GM12874 (cell line): ENCODE measurements around the gene PEF1.

ENCODE experiments used
- TF ChIP-seq, protein P1 (sequence below): IDR thresholded peaks from 2 replicates; pipeline ENCODE4 v1.5.1; 2011; ENCODE audit warnings: low read depth, mild to moderate bottlenecking, control low read depth, low read length, moderate library complexity; ENCODE audit not compliant: insufficient read depth

PEF1 gene

DNA sequence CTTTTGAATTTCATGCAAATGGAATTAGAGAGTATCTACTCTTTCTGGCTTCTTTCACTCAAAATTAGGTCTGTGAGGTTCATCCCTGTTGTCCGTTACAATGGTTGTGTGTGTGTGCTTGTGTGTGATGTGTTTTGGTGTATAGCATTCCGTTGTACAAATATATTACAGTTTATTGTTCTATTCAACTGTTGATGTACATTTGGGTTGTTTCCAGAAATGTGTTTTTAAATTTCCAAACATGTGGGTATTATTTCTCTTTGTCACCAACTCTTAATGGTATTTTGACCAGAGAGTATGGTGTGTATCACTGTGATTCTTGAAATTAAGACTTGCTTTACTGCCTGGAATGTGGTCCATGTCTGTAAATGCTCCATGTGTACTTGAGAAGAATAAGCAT is 44.0 kb downstream of the PEF1 start:
- TF ChIP-seq, protein P1, sequence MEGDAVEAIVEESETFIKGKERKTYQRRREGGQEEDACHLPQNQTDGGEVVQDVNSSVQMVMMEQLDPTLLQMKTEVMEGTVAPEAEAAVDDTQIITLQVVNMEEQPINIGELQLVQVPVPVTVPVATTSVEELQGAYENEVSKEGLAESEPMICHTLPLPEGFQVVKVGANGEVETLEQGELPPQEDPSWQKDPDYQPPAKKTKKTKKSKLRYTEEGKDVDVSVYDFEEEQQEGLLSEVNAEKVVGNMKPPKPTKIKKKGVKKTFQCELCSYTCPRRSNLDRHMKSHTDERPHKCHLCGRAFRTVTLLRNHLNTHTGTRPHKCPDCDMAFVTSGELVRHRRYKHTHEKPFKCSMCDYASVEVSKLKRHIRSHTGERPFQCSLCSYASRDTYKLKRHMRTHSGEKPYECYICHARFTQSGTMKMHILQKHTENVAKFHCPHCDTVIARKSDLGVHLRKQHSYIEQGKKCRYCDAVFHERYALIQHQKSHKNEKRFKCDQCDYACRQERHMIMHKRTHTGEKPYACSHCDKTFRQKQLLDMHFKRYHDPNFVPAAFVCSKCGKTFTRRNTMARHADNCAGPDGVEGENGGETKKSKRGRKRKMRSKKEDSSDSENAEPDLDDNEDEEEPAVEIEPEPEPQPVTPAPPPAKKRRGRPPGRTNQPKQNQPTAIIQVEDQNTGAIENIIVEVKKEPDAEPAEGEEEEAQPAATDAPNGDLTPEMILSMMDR = no peak

DNA sequence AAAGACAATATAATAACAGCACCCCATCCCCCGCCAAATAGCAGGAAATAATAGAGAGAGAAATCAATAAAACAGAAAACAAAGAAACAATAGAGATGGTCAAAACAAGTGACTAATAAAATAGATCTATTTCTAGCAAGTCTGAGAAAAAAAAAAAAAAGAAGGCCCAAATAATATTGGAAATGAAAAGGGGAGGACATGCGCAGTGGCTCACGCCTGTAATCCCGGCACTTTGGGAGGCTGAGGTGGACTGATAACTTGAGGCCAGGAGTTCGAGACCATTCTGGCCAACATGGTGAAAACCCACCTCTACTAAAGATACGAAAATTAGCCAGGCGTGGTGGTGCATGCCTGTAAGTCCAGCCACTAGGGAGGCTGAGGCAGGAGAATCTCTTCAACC is 45.7 kb downstream of the PEF1 start:
- TF ChIP-seq, protein P1 = no peak

DNA sequence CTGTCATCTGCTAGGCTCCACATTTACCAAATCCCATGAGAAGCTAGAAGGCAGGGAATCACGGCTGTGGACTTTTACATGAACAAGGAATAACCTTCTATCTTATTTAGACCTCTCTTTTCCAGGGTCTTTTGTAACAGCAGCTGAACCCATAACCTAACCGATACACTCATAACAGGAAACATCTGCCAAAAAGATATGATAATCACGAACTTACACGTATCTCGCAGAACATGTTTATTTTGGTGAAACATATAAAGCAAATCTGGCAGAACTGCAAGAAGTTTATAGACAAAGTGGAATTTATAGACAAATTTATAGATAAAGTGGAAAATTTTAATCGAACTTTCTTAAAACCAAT is 48.0 kb downstream of the PEF1 start:
- TF ChIP-seq, protein P1 = no peak

DNA sequence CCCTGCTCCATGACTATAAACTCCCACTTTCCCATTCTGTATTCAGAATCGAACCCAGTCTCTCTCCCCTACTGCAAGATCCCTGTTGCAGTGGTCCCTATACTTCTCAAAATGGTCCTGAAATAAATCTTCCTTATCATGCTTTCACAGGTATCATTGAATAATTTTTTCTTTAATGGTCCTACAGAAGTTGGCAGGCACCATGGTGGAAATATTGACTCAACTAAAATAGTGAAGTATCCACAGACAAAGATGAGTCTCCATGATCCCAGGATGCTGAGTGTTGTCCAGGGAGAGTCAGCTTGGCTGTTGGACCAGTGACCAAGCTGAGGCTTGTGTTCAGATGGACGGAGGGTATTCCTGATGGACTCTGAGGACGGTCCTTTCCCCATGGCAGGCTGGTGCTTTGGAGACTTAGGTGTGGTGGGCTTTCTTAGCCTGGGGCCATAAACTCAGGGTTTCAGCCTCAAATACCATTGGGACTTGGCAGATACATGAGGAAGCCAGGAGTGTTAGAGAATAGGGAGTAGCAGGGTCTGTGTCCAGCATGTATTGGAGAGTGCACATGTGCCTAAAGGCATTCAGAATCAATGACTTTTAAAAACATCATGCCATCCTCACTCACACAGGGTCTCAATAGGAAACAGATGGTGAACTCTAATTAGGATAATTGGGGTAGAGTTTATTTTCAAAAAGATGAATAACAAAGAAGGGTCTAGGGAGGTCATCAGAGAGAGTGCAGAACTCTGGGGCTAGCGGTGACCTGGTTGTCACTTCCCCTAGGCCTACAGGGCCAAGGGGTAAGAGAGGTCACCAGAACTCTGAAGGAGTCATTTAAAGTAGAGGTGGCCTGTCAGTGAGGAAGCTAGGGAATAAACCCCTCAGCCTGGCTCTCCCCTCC is 48.6 kb downstream of the PEF1 start:
- TF ChIP-seq, protein P1 = no peak

DNA sequence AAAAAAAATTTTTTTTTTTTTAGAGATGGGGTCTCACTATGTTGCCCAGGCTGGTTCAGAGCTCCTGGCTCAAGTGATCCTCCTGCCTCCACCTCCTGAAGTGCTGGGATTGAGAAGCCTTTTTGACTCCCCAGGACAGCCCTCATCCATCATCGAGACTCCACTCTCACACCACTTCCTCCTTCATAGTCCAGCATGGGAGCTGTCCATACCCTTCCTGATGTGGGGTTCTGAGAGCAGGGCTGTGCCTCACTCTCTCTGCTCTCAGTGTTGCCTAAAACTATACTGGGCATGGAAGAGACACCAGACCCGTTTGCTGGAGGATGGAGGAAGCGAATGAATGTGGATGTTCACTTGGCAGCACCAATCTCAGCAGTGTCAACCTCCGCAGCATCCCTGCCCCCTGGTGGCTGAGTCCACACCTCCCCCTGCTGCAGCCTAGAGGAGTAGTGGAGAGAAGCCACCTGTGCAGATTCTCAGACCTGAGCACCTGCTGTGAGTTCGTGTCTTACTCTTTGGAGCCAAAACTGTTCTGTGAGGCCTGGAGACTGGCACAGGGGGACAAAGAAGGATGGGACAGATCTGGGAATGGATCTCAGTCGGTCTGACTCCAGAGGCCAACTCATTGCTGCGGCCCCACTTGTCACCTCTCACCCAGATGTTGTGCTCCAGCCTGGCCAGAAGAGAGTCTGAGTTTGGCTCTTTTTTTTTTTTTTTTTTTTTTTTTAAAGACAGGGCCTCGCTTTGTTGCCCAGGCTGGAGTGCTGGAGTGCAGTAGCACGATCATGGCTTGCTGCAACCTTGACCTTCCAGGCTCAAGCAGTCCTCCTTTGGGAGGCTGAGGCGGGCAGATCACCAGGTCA is 50.7 kb downstream of the PEF1 start:
- TF ChIP-seq, protein P1 = peak; percentile 97

DNA sequence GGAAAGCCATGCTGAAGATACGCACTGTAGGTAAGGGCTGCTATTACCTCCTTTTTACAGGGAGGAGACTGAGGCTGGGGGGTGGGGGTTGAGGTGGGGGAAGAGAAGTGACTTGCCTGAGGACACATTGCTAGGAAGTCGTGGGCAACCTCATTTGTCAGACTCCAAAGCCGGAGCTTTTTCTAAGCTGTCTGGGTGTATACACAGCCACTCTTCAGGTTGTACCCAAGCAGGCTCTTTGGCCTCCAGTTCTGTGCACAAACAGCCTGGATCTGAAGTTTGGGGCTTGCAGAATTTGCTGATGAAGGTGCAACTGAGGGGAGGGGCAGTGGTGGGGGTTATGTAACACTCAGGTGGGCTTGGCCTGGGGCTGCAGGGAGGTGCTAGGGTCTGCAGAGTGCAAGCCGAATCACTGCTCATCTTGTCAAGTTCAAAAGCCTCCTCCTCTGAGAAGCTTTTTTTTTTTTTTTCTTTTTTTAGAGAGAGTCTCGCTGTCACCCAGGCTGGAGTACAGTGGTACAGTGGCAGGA is 51.5 kb downstream of the PEF1 start:
- TF ChIP-seq, protein P1 = no peak

DNA sequence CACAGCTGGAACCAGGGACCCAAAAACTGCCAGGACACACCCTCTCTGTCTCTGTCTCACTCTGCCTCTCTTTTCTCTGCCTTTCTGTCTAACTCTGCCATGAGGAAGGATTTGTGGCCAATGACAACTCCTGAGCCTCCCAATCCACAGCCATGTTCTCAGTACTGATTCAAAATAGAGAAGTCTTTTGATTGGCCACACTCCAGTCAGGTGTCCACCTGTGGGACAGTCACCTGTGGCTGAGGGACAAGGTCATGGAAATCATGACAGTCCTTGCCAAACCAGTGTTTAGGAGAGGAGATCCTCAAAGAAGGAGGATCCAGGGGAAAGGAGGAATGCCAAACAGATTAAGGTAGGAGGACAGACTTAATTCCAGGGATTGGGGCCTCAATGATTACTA is 52.5 kb downstream of the PEF1 start:
- TF ChIP-seq, protein P1 = no peak
